ENCODE results near the gene ELF5.

ELF5 gene

GRCh38 chr11:34513682-34514449 lies at the start of gene ELF5:
TSS of gene ELF5 (minus strand) at chr11:34513794. CDS start at chr11:34505749, 8,045 bp downstream.
- in situ Hi-C loops (cut with HindIII; ENCODE audit: low pct_ligation_motif_present, low pct_unique_long_range_greater_than_20kb, low sequenced_read_pairs) = no loop called here

DNA sequence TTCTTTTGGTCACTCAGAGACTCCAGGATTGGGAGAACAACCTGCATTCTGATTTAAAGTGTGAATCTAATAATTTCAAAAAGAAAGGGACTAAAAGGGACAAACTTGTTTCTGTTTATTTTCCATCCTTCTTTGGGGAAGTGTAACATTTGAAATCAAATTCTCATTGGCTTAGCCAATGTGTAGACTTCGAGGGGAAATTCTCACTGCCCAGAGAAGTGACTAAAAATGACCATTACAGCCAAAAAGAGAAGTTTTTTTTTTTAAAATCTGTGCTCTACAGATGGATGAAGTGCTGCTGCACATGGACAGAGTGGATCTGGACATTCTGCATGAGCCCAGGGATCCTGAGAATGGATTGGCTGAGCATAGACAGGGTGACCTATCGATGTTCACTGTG lies 49.4 kb upstream of the ELF5 start:
- no peak for DNase-seq
- in situ Hi-C loops (cut with HindIII; ENCODE audit: low pct_ligation_motif_present, low pct_unique_long_range_greater_than_20kb, low sequenced_read_pairs) = no loop called here

More at GRCh38 chr11:34513682-34514449, at the start of gene ELF5:
- DNase-seq = no peak

DNA sequence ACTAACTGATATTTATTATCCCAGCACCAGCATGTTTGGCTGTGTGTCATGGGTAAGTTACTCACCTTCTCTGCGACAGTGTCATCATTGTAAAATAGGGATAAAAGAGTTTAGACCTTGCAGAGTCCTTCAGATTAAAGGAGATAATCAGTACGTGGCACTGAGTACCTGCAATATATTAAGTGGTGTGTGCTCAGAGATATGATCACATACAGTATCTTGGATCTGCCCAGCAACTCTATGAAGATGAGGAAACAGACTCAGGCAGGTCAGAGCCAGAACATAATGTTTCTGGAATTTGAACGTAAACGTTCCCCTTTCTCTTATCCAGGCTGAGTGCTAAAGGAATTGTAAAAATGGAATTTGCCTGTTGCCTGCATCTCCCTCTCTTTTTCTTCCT lies 46.9 kb upstream of the ELF5 start:
- in situ Hi-C loops (cut with HindIII; ENCODE audit: low pct_ligation_motif_present, low pct_unique_long_range_greater_than_20kb, low sequenced_read_pairs) = no loop called here
- DNase-seq = no peak

DNA sequence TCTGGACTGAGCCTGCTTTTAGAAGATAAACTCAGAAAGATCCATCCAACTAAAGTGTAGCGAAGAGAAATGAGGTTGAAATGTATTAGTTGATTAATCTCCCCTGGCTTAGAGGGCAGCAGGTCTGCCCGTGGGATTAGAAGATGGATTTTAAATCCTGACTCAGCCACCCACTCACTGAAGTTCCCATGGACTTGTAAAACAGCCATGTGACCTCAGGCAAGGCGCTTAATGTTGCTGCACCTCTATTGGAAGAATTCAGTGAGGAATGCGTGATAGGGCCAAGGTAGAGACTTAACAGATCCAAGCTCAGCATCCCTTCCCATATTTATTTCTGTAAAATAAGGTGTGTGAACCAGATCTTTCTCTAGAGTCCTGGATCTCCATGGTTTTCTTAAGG lies 45.1 kb upstream of the ELF5 start:
- in situ Hi-C loops (cut with HindIII; ENCODE audit: low pct_ligation_motif_present, low pct_unique_long_range_greater_than_20kb, low sequenced_read_pairs) = no loop called here
- no peak for DNase-seq

DNA sequence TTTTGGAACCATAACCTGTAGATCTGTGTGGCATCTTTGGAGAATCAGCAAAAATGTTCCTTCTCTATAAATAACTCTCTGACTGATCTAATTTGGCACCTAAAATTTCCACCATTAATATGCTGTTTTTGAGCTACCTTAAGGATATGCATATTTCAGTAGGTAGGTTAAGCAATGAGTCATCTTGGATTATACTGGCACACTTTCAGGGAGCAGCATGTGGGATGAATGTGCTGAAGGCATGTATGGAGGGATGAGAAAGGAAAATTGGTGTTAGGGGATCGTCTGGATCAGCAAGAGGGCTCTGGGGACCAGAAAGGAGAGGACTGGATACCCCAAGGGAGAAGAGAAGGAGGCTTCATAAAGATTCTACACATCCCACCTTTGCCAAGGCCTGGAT lies 44.6 kb upstream of the ELF5 start:
- DNase-seq = no peak
- in situ Hi-C loops (cut with HindIII; ENCODE audit: low pct_ligation_motif_present, low pct_unique_long_range_greater_than_20kb, low sequenced_read_pairs) = no loop called here

DNA sequence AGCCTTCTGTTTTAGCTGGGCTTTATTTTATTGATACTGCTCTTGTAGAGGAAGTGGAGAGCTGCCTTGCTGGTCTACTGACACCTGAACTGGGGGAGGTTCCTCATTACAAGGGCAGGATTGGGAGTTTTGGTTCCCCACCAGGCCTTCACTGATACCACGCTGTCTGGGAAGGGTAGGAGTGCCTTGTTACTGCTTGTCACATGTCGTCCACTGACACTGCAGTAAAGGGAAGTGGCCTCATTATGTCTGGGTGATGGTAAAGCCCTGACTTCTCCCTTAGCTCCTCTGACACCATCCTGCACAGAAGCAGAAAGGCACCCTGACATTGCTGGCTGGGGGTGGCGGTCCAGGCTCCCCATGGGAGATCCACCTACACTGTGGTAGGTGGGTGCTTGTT lies 38.7 kb upstream of the ELF5 start:
- in situ Hi-C loops (cut with HindIII; ENCODE audit: low pct_ligation_motif_present, low pct_unique_long_range_greater_than_20kb, low sequenced_read_pairs) = no loop called here
- DNase-seq = no peak

- in situ Hi-C loops (cut with HindIII; ENCODE audit: low pct_ligation_motif_present, low pct_unique_long_range_greater_than_20kb, low sequenced_read_pairs) = no loop called here
- DNase-seq = peak; percentile 8
Measured at GRCh38 chr11:34549271-34549670, 35.7 kb upstream of the ELF5 start.

- DNase-seq = no peak
- in situ Hi-C loops (cut with HindIII; ENCODE audit: low pct_ligation_motif_present, low pct_unique_long_range_greater_than_20kb, low sequenced_read_pairs) = no loop called here
Measured at GRCh38 chr11:34548278-34548677, 34.7 kb upstream of the ELF5 start.

DNA sequence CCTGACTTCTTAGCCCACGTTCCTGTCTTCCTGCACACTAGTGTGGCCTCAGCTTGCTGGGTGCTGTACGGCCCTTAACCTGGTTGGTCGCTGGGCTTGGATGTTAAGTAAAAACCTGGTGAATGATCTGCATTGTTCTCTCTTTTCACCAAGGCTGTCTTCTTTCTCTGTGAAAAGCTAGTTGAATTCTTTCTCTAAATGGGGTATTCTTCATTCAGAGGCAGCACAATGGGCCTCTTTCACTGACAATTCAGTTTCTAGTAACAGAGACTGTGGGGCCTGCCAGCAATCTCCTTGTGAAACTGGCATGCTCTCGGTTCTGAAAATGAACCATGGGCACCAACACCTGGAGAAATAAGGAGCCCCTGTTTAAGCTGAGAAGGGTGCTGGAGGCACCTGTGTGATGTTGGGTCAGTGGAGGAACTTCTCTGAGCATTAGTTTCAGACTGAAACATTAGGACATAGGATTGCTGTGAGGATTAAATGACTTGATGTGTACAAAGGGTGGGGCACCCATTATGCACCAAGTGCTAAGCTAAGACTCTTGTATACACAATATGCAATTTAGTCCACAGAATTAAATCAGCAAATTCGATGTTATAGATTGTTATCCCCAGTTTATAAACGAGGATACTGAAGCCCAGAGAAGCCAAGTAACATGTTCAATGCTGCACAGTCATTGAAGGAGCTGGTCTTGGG lies 33.1 kb upstream of the ELF5 start:
- DNase-seq = no peak

GRCh38 chr11:34542089-34542488 lies 28.5 kb upstream of the ELF5 start:
- no peak for DNase-seq

More for the DNA sequence above, 33.1 kb upstream of the ELF5 start:
- in situ Hi-C loops (cut with HindIII; ENCODE audit: low pct_ligation_motif_present, low pct_unique_long_range_greater_than_20kb, low sequenced_read_pairs) = no loop called here

DNA sequence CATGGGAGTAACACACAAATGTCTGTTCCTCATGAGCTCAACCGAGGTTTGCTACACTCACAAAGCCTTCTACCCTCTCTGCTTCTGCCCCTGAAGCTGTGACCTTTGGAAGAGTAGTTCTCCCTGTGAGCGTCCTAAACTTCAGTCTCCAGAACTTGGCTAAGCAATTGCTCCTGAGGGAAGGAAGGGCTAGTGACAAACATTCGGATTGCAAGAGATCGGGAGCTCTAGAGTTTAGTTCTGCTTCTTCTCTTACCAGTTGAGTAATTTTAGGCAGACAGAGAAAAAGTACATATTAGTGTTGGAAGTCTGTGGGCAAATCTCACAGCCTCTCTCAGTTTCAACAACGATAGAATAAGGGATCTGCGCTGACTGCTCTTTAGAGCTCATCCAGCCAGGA lies 27.3 kb upstream of the ELF5 start:
- in situ Hi-C loops (cut with HindIII; ENCODE audit: low pct_ligation_motif_present, low pct_unique_long_range_greater_than_20kb, low sequenced_read_pairs) = no loop called here
- DNase-seq = no peak

More at GRCh38 chr11:34542089-34542488, 28.5 kb upstream of the ELF5 start:
- in situ Hi-C loops (cut with HindIII; ENCODE audit: low pct_ligation_motif_present, low pct_unique_long_range_greater_than_20kb, low sequenced_read_pairs) = no loop called here

DNA sequence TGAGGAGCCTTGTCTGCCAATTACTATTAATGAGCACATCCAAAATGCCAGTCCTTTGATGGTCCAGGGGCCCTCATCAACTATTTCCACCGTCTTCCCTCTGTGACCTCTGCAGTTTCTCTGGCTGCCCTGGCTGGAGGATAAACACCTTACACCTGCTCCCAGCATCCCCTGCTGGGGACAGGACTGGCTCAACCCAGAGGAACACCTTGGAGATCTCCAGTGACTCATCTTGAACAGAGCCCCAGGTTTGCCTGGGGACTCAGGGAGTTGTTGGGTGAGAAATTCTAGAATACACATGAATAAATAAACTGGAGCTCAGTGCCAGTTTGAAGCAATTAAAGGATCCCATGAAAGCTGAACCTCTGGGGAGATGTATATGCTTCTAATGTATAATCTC lies 24.0 kb upstream of the ELF5 start:
- no peak for DNase-seq
- in situ Hi-C loops (cut with HindIII; ENCODE audit: low pct_ligation_motif_present, low pct_unique_long_range_greater_than_20kb, low sequenced_read_pairs) = no loop called here

GRCh38 chr11:34536056-34536455 lies 22.5 kb upstream of the ELF5 start:
- DNase-seq = no peak
- in situ Hi-C loops (cut with HindIII; ENCODE audit: low pct_ligation_motif_present, low pct_unique_long_range_greater_than_20kb, low sequenced_read_pairs) = no loop called here

GRCh38 chr11:34534826-34535225 lies 21.2 kb upstream of the ELF5 start:
- no peak for DNase-seq
- in situ Hi-C loops (cut with HindIII; ENCODE audit: low pct_ligation_motif_present, low pct_unique_long_range_greater_than_20kb, low sequenced_read_pairs) = no loop called here

GRCh38 chr11:34531663-34532062 lies 18.1 kb upstream of the ELF5 start:
- no peak for DNase-seq
- in situ Hi-C loops (cut with HindIII; ENCODE audit: low pct_ligation_motif_present, low pct_unique_long_range_greater_than_20kb, low sequenced_read_pairs) = no loop called here

- DNase-seq = no peak
- in situ Hi-C loops (cut with HindIII; ENCODE audit: low pct_ligation_motif_present, low pct_unique_long_range_greater_than_20kb, low sequenced_read_pairs) = no loop called here
Measured at GRCh38 chr11:34530545-34531234, 17.1 kb upstream of the ELF5 start.

DNA sequence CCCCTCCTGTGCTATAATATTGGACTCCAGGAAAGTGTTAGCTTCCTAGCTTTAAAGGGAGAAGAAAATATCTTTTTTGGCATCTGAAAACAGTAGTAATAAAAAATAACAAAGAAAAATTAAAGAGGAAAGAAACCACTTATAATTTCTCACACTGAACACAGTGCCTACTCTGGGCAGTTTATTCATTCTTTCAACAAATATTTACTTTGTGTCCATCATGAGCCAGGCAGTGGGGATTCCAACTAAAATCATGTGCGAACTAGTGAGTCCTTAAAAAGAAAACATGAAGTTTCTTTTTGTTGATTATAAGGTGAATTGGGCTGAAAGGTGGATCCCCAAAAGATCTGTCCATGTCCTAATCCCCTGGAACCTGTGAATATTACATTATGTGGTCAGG lies 16.0 kb upstream of the ELF5 start:
- in situ Hi-C loops (cut with HindIII; ENCODE audit: low pct_ligation_motif_present, low pct_unique_long_range_greater_than_20kb, low sequenced_read_pairs) = no loop called here

GRCh38 chr11:34528072-34528471 lies 14.5 kb upstream of the ELF5 start:
- in situ Hi-C loops (cut with HindIII; ENCODE audit: low pct_ligation_motif_present, low pct_unique_long_range_greater_than_20kb, low sequenced_read_pairs) = no loop called here
- DNase-seq = no peak

More for the DNA sequence above, 16.0 kb upstream of the ELF5 start:
- DNase-seq = no peak

GRCh38 chr11:34525888-34526657 lies 12.5 kb upstream of the ELF5 start:
- in situ Hi-C loops (cut with HindIII; ENCODE audit: low pct_ligation_motif_present, low pct_unique_long_range_greater_than_20kb, low sequenced_read_pairs) = no loop called here
- DNase-seq = no peak

Measured in ACHN (cell line).